ENCODE results near the gene CAT.
"Not testable (repeated sequence)": the region's sequence is repeated elsewhere in the genome, so short reads cannot be mapped to it uniquely, and the experiment has no call there.

The CAT gene

GRCh38 chr11:34438529-34439507 is at the start of gene CAT:
Gene CAT (plus strand): TSS chr11:34438934. CDS start chr11:34439014, 80 bp downstream.
- peak; percentile 90 for DNase-seq

DNA sequence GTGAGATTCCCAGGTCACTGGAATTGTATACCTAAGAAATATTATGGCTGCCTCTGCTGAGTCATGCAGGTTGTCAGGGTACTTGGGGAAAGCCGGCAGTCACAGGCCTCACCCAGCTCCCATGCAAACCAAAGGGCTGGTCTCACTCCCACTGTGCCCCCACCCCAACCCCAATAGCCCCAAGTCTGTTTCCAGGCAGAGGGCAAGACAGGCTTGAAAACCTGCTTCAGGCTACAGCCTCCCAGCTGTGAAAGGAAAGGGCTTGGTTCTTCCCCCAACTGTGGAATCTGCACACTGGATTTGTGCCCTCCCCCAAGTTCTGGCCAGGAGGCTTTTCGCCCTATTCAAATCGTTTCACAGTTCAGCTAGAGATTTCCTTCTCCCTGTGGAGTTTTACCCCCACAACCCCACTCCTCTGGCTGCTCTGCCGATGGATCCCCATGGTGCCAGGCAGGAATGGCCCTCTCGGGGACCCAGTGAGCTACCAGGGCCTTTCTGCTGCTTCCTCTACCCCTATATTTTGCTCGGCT is 43.9 kb upstream of the CAT start:
- no peak for DNase-seq

DNA sequence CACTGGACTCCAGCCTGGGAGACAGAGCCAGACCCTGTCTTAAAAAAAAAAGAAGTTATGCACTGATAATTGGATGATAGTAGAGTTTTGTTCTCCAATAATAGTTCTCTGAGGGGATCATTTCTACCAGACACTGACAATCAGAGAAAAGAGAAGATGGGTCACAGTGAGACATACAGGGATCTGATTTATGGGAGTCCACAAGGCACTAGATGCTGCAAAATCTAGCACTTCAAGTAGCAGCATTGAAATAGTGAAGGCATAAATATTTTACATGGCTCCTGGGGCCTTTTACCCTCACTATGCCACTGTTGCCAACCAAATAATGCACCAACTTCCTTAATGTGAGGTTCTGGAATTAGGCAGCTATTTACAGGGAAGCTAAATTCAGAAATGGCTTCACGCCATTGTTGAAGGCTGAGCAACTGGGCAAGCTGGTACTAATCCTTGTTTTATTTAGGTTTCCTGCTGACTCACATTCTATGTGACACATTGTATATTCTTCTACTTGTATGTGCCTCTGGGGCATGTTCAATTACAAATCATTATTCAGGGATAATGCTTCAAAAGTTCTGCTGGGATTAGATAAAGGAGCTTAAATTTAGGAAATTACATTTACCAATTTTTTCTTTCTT is 42.7 kb upstream of the CAT start:
- DNase-seq = no peak

GRCh38 chr11:34397120-34397519 is 41.6 kb upstream of the CAT start:
- DNase-seq = no peak

GRCh38 chr11:34397811-34398210 is 40.9 kb upstream of the CAT start:
- no peak for DNase-seq

DNA sequence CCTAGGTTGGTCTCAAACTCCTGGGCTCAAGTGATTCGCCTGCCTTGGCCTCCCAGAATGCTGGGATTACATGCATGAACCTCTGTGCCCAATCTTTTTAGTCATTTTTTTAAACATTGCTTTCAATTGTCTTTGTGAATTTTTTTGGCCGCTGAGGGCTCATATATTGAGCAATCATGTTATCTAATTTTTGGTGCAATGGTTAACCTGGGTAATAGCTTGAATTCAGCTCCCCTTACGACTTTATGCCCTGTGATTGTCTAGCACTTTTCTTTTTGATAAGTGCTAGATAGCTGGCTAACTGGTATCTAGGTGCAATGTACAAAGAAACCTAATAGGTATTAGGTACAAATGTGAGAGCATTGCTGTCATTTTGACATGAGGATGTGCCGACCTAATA is 35.3 kb upstream of the CAT start:
- no peak for DNase-seq

DNA sequence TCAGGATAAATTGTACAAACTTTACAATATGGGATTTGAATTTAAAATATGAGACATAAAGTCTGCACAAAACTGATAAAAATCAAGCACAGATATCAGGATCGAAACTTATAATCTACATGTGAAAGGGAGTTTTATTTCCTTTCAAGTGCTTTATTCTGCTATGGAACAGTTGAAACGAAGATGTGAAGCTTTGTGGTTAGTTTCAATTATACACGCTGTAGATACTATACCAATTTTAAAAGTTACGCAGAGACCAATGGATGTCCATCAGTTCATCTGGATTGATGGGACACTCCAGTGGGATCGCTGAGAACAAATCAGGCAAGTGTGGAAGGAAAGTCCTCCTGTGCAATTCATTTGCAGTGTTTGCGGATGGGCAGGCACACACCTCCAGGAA is 34.5 kb upstream of the CAT start:
- no peak for DNase-seq

DNA sequence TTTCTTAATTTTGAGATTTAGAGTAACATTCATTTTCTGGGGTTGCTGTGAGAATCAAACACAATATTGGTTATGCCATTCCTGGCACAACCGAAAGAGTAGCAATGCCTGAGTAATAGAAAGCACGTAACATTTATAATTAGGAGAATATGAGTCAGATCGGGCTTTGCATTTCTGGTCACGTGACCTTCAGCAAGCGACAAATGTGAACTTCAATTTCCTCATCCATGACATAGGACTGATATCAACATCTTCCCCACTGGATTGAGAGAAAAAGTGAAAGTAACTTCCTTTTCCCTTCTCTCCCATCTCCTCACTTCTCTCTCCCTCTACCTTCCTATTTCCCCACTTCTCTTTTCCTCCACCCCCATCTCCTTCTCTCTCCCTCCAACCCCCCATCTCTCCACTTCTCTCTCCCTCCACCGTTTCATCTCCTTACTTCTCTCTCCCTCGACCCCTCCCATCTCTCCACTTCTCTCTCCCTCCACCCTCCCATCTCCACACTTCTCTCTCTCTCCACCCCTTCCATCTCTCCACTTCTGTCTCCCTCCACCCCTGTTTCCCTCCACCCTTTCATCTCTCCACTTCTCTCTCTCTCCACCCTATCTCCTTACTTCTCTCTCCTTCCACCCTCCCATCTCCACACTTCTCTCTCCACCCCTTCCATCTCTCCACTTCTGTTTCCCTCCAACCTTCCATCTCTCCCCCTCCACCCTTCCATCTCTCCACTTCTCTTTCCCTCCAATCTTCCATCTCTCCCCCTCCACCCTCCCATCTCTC is 33.5 kb upstream of the CAT start:
- DNase-seq = no peak

DNA sequence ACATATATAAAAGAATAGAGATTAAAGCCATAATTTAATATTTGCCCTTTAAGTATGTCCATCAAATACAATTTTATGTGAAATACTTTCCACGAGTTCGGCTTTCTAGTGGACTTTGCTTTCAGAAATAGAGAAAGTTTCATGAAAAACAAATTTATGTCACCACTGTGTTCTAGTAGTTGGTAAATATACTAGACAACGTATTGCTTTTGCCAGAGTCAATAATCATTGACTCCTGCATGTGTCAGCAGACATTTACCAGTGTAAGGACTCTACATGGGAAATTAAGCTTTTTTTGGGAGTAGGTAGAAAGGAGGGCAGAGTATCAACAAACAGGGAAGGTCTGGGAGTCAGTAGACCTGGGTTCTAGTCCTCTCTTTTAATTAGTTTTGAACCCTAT is 32.3 kb upstream of the CAT start:
- DNase-seq = no peak

DNA sequence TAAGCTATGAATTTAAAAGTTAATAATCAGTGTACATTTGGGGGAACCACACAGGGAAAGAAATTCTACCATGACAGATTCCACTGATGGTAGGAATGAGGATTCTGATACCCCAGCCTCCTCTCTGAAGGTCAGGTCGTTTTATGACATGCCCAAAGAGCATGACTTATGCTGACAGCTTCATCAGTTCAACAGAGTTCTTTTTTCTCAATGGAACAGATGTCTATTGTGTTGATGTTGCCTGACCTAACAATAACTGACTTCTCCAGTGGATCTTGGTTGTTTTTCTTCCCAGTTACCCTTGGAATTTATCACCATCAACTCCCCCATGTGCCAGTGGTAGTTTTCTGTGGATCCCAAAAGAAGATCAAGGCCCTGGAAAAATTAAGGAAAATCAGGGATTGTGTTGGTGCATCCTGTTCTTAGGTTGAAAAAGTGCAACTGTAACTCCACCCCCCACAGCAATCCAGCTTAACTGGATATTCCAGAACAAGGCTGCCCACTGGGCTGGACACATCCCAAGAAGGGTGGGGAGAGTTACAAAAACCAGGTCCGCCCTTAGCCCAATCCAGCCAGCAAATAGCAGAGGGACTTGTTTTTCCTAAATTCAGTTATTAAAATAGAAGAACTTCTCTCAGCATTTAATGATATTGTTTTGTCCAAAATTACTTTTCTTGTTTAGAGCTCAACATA is 31.5 kb upstream of the CAT start:
- no peak for DNase-seq

GRCh38 chr11:34408580-34409172 is 30.1 kb upstream of the CAT start:
- no peak for DNase-seq

GRCh38 chr11:34411111-34411510 is 27.6 kb upstream of the CAT start:
- DNase-seq = no peak

DNA sequence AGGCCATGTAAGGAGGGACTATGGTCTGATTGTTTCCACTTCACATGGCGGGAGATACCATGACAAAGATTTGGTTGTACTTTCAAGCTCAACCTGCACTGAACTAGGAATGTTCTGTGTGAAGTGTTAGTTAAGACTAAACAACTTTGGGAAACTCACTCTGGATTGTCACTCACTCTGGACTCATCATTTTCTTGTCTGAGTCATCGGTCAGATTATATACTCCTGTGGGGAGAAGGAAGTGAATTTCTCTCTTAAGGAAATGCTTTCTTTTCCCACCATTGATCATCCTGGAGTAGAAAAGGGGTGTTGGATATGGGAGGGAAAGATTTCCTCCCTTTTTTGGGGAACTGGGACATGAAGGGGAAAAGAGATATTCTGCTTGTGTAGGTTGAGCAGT is 26.9 kb upstream of the CAT start:
- no peak for DNase-seq

DNA sequence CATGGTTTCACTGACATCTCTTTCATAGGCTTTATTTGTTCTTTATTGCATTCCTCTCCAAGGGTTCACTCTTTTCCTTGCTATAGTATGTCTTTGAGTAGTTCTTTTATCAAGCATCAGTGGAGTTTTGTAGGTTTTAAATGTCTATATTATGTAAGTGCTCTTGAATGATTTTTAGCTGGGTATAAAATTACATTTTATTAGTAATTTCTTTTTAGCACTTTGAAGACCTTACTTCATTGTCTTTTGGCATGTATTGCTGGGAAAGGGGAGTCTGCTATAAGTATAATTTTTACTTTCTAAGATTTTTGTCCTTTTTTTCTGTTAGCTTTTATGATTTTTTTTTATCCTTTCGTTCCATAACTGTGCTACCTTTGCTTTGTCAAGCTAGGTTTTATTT is 25.5 kb upstream of the CAT start:
- DNase-seq = no peak

DNA sequence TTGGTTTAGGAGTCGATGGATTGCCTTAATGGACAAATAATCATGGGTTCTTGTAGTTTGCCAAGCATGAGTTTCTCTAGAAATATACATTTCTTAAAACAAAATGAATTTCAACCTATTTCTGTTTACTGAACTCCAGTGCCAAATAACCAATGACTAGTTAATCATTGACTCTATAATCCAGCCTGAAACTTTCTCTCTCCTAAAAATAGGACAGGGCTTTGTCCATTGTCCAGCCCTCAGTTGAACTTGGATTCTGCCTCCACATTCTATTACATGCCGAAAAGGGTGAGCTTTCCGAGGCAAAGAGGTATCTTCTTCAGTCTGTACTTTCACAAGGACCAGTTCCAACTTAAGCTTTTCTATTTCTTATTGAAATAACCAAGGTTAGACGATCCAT is 23.2 kb upstream of the CAT start:
- DNase-seq = no peak

GRCh38 chr11:34416088-34416487 is 22.6 kb upstream of the CAT start:
- DNase-seq = no peak

DNA sequence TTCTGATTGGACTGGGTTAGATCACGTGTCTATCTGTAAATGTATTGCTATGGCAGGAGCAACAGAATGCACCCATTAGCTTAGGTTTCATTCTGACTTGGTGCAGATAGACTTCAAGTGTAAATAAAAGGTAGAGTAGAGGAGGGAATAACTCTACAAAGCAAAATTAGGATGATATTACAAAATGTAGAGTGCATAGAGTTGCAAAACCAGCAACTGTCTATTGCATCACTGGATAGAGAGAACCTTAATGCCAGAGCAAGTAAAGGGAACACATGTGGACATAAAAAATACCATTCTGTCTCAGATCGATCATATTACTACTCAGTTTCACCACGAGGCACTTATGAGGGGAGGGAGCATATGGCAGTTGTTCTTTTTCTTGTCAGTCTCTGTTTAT is 22.0 kb upstream of the CAT start:
- no peak for DNase-seq

GRCh38 chr11:34417202-34417601 is 21.5 kb upstream of the CAT start:
- no peak for DNase-seq

DNA sequence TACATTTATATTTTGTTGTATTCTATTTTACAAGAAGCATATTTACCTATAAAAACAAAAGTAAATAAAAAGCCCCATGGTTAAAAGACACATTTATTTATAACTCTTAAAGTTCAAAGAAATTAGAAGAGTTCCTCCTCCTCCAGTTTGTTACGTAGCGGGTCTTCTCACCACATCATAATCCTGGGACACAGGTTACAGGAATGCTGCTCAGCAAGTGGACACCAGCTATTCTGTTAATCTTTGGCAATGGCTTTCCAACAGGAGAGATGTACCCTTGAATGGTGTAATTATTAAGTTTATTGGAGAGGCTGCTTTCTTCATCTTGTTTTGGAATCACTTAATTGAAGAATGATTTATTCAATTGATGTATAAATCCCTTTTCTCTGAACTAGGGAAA is 19.6 kb upstream of the CAT start:
- no peak for DNase-seq

DNA sequence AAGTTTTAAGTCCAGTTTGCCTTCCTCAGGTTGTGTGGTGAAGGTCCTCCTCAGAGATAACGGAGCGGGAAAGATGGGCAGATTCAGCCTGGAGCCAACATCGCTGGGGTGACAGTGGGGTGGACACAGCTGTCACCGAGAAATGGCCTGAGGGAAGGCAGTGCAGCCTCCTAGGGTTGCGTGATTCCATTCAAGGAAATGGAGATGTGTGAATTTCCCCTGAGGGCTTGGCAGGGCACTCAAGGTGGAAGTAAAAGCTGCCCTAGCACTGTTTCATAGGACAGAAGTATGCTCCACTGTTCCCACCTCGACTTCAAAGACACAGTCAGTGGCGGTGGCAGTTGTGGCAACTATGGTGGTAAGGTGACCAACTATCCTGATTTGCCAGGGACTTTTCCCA is 15.4 kb upstream of the CAT start:
- DNase-seq = no peak

GRCh38 chr11:34424826-34425225 is 13.9 kb upstream of the CAT start:
- DNase-seq = not testable (repeated sequence)

DNA sequence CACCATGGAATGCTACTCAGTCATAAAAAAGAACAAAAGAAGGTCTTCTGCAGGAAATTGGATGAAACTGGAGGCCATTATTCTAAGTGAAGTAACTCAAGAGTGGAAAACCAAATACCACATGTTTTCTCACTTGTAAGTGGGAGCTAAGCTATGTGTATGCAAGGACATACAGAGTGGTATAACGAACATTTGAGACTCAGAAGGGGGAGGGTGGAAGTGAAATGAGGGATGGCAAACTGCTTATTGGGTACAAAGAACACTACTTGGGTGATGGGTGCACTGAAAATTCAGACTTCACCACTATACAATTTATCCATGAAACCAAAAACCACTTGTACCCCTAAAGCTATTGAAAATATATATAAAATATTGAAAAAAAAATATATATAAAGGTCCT is 13.4 kb upstream of the CAT start:
- DNase-seq = no peak
